HG03135 (cell line): Measurements from ENCODE around the gene KRTAP10-2.
"Not testable (repeated sequence)": the region's sequence is repeated elsewhere in the genome, so short reads cannot be mapped to it uniquely, and the experiment has no call there.

ENCODE experiments used
- ATAC-seq: cut with Tn5 transposase; IDR thresholded peaks from one replicate; pipeline ENCODE4 v1.9.1; 2021; ENCODE audit warnings: mild to moderate bottlenecking, moderate library complexity; ENCODE audit not compliant: unreplicated experiment

Gene KRTAP10-2

DNA sequence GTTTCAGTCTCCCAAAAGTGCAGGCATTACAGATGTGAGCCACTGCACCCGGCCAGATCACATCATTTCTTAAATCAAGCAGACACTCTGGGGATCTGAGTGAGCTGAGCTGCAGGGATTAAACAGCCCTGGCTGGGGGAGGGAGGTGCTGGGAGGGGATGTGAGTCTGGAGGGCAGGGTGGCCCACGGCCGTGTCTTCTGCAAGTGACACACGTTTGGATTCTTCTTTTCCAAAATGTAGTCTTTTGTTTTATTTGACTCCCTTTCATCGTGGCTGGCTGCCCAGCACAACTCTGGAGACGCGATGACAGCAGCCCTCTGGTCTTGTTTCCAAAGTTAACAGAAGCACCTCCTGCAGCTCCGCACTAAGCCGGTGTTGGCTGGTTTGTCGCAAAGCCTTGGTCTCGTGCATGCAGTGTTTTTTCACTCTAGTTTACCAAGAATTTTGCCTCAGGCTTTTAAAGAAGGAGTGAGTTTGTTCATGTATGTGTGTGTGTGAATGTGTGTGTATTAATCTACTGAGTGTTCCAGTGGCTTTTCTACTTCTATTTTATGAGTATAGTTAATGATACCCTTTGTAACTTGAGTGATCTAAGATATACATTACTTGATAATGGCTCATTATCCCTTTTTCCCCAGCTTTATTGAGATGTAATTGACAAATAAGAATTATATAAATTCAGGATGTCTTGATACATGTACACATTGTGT, 31.9 kb upstream of the KRTAP10-2 start:
- no peak for ATAC-seq

DNA sequence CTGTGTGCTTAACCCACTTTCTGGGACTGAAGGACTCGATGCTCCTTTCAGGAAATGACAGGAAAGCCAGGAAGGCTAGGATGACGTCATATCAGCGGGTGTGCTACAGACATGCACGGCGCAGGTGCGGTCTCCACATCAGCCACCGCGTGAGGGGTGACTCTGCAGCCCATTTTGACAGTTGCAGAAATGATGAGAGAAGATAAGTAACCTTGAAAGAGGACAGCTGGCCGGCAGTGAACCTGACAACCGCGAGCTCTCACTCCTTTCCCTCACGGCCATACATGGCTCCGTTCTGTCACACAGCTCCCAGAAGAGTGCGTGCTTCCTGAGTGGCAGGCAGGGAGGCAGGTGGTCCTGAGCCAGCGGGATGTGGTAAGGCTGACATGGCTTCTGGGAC, 30.8 kb upstream of the KRTAP10-2 start:
- ATAC-seq = no peak

DNA sequence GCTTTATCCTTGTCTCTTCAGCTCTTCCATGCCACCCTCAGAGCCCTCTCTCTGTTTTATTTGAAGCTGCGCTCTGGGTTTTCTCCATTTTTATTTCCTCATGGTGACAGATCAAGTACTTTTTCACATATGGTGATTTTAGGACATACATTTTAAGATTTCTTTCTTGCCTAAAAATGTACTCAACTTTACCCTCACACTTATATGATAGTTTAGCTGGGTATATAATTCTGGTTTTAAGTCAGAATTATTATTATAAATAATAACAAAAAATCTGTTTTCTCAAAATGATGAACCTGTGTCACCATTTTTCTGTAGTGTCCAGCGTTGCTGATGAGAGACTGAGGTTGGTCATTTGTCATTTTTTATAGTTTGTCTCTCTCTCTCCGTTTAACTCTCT, 29.9 kb upstream of the KRTAP10-2 start:
- no peak for ATAC-seq

DNA sequence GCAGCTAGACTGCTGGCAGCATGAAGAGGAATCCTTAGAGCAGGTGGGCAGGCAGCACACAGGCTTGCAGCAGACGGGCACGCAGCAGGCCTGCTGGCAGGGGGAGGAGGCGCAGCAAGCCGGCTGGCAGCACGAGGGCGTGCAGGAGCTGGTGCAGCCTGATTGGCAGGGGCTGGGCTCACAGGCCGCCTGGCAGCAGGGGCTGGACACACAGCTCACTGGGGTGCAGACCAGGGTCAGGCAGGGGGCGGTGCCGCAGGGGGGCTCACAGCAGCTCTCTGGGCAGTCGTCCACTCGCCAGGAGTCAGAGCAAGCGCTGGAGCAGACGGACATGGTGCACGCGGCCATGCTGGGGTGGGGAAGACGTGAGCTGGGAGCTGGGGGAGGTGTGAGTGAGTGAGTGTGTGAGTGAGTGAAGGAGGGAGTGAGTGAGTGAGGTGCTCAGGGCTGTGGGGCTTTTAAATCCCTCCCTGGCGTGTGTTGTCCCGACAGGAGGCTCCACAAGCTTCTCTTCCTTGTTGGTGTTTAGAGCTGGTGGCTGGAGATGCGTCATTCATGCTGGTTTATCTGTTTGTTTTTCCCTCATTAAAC, 29.0 kb upstream of the KRTAP10-2 start, which contains the start of gene KRTAP10-5:
KRTAP10-5 (minus strand) TSS at position 374 of the 591 bp plus-strand sequence; CDS start at position 348, 26 bp downstream.
- ATAC-seq = not testable (repeated sequence)

DNA sequence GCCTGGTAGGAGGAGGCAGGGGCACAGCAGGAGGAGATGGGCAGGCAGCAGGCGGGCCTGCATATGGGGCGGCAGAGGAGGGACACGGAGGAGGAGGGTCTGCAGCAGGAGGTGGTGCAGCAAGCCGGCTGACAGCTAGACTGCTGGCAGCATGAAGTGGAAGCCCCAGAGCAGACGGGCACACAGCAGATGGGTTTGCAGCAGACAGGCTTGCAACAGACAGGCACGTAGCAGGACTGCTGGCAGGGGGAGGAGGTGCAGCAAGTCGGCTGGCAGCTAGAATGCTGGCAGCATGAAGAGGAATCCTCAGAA, 28.5 kb upstream of the KRTAP10-2 start:
- no peak for ATAC-seq

DNA sequence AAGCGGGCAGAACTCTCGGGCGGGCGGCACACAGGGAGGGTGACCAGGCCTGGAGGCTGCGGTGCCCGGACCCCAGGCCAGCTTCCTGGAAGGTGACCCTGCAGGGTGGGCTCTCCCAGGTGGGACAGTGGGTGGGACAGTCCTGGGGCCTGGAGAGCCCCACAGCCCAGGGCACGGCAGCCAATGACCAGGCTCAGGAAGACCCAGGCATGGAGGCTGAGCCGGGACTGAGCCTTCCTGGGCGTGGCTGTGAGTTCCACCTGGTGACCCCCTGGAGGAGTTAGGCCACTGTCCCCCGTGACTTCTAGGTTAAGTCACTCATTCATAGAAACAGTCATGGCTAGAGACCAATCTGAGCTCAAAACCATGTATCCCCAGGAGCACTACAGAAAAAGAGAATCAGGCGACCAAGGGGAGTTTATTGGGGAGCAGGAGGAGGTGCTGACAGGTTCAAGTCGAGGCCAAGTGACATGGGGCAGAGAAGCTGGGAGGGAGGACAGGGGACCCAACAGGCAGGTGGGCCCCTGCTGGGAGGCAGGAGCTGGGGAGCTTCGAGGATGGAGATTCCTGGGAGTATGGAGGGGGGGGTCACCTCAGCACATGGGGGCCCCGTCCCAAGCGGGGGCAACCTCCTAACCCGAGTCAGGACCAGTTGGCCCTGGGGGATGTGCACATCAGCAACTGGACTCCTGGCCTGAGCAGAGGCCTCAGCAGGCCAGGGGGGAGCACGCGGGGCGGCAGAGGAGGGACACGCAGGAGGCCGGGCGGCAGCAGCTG, 27.9 kb upstream of the KRTAP10-2 start:
- ATAC-seq = no peak

DNA sequence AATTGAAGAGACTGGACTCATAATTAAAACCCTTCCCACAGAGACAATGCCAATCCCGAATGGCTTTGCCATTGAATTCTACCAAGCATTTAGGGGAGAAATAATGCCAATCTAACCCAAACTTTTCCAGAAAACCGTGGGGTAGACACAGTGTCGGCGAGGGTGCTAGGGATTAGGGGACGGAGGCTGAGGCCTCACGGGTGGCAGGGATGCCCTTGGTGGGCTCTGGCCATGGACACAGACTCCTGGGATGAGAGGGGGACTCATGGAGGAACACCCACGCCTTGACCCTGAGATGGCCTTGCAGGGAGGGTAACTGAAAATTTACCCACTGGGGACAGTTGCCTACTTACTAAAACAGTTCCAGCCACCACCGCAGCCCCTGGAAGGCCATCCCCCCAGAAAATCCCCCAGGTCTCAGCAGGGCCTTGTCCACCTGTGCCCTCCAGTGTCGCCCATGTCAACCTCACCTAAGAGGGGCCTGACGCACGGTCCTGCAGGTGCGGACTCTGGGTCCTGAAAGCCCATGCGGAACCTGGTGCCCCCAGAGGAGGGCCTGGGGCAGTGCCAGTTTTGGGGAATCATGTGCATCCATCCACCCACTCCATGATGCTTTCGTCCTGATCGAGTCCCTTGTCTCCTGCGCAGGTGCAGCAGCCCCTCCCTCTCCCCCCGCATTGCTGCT, 27.2 kb upstream of the KRTAP10-2 start:
- no peak for ATAC-seq

DNA sequence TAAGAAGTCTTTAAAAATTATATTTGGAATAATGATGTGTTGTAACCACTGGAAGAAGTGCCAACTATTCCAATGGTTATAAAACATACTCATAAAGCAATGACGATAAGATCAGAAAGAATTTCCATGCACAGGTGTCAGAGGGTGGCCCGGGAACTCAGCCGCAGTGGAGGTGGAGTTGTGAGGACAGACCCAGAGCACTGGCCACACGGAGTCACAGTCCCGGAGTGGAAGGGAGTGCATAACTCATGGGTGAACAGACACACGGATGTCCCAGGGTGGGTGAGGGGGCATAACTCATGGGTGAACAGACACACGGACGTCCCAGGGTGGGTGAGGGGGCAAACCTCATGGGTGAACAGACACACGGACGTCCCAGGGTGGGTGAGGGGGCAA, 24.7 kb upstream of the KRTAP10-2 start:
- ATAC-seq = no peak

DNA sequence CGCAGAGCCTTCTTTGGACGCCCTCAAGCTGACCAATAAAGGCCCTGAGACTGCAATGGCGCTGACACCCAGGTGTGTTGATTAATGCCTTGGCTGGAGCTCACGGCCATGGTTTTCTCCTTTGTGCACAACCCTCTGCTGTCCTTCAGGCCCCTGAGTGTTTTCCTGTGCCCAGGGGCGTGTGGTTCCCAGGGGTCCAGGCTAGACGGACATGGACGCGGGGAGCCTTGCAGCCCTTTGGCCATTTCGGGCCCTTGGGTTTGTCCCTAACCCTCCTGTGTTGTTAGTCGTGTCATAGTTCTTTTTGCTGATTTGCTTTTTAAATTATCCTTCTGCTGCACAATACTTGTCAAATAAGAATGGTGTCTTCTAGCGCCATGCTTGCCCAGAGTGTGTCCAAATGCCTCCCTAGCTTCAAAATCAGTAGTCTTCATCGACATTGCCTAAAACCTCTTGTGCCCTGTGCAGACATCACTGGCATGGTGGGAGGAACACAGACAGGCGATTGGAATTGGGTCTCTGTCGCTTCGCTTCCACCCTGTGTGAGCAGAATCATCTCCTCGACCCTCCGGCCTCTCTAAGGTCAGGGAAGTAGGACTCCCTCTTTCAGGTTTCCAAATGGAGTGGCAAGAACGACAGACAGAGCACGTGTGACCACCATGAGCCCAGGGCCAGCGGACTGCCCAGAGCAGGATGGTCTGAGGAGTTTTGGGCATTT, 24.2 kb upstream of the KRTAP10-2 start:
- ATAC-seq = no peak

DNA sequence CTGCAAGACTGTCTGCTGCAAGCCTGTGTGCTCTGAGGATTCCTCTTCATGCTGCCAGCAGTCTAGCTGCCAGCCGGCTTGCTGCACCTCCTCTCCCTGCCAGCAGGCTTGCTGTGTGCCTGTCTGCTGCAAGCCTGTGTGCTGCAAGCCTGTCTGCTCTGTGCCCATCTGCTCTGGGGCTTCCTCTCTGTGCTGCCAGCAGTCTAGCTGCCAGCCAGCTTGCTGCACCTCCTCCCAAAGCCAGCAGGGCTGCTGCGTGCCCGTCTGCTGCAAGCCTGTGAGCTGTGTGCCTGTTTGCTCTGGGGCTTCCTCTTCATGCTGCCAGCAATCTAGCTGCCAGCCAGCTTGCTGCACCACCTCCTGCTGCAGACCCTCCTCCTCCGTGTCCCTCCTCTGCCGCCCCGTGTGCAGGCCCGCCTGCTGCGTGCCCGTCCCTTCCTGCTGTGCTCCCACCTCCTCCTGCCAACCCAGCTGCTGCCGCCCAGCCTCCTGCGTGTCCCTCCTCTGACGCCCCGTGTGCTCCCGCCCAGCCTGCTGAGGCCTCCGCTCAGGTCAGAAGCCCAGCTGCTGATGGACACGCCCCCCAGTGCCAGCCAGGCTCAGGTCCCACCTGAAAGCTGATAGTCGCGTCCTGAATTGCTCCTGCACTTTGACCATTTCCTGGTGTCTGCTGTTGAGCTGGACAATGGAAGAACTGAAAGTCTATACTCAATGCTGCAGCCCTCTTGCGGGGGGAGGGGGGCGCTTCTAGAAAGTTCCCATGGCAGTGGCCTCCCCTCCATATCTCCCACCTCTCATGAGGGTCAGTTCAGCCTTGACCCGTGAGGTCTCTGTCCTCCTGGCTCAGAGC, 23.4 kb upstream of the KRTAP10-2 start:
- ATAC-seq = no peak

DNA sequence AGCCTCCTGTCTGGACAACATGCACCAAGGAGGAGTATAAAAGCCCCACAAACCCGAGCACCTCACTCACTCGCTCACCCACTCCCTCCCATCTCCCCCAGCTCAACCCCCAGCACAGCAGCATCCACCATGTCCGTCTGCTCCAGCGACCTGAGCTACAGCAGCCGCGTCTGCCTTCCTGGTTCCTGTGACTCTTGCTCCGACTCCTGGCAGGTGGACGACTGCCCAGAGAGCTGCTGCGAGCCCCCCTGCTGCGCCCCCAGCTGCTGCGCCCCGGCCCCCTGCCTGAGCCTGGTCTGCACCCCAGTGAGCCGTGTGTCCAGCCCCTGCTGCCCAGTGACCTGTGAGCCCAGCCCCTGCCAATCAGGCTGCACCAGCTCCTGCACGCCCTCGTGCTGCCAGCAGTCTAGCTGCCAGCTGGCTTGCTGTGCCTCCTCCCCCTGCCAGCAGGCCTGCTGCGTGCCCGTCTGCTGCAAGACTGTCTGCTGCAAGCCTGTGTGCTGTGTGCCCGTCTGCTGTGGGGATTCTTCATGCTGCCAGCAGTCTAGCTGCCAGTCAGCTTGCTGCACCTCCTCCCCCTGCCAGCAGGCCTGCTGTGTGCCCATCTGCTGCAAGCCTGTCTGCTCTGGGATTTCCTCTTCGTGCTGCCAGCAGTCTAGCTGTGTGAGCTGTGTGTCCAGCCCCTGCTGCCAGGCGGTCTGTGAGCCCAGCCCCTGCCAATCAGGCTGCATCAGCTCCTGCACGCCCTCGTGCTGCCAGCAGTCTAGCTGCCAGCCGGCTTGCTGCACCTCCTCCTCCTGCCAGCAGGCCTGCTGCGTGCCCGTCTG, 22.5 kb upstream of the KRTAP10-2 start, which contains the start of gene KRTAP10-4:
KRTAP10-4 (plus strand) TSS at position 100 of the 827 bp plus-strand sequence; CDS start at position 130, 30 bp downstream.
- ATAC-seq = not testable (repeated sequence)

DNA sequence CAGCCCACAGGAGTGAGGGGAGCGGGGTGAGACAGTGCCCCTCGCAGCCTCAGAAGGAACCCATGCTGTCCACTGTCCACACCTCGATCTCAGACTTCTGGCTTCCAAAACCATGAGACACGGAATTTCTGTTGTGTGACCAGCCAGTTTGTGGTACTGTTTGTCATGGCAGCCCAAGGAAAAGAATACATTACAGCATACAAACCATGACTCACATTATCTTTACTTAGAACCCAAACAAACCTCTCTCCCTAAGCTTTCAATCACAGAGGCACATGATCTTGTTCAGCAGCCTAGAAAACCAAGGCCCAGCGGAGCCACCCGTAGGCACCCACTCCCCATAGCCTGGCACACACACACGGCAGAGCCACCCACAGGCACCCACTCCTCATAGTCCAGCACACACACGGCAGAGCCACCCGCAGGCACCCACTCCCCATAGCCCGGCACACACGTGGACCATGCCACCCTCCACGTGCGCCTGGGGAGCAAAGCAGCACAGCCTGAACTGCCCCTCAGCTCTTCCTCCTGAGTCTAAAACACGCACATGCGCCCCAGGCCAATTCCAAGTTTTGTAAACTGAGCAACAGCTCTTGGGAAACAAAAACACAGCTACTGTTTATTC, 21.8 kb upstream of the KRTAP10-2 start:
- no peak for ATAC-seq

DNA sequence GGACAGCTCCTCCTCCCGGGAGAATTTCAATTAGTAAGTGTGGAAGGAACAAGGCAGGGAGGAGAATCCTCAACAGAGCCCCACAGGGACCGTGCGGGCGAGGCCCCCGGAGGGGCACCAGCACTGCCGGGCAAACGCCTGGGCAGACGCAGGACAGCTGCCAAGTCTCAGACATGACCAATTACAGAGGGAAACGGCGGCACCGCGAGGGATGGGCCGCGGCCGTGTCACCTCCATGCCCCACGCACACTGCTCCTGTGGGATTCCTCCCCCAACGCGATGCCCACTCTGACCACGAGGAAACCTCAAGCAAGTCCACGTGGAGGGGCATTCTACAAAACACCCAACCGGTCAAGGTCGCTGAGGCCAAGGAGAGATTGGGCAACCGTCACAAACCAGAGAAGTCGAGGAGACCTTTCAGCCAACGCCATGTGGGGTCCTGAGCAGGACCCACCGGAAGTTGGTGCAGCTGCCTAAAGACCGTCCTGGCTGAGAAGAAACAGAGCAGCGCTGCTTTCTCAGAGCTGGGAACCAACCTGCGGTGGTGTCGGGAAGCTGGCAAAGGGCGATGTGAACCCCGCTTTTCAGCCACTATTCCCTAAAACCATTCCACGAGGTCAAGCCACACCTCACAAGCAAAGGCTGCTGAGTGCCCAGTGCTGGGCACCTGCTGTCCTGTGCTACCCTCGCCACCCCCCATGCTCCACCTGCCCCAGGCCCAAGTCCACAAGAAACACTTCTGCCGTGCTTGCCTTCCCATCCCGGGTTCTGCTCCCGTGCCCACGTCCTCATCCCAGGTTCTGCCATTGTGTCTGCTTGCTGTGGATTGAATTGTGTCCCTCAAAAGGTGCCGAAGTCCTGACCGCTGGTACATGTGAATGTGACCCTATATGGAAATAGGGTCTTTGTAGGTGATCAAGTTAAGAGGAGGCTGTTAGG, 20.8 kb upstream of the KRTAP10-2 start:
- no peak for ATAC-seq

DNA sequence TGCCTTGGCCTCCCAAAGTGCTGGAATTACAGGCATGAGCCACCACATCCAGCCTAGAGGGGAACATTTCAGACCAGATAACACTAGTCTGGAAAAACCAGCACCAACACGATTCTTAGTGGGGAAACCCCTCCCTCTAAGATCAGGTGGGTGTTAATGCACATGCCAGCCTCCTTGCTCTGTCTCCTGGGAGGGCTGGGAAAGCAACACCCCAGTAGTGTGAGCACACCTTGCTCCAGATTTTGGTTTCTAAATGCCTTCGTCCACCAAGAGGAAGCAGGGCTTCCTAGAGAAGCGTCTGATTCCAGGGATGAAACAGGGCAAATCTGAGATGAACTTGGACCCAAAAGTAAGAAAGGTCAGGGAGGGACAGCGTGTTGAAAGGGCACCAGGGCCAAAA, 20.0 kb upstream of the KRTAP10-2 start:
- ATAC-seq = no peak

DNA sequence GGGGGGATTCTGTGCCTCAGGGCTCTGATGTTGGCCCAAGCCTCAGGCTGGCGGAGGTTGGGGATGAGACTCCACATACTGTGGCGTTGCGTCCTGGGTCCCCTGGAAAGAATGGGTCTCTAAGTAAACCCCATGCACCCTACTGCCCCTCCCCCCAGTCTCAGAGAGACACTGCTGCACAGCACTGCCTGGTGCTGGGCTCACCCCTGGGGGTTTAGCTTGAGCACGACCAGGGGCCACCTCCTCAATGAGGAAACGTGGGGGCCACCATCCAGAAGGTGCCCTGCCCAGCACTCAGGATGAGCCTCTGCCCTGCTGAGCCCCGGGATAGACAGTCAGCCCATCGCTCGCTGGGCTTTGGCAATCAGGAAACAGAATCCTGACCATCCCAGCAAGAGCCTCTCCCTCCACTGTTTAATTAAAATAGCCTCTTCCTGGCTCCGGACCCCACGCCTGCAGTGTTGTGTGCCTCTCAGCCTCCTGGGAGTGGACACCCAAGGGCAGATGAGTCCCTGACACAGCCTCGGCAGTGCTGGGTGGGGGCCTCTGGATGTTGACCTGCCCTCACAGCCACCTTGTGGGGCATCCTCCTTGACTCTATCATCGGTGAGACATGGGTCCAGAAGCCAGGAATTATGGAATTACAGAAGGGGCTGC, 18.7 kb upstream of the KRTAP10-2 start:
- ATAC-seq = no peak

DNA sequence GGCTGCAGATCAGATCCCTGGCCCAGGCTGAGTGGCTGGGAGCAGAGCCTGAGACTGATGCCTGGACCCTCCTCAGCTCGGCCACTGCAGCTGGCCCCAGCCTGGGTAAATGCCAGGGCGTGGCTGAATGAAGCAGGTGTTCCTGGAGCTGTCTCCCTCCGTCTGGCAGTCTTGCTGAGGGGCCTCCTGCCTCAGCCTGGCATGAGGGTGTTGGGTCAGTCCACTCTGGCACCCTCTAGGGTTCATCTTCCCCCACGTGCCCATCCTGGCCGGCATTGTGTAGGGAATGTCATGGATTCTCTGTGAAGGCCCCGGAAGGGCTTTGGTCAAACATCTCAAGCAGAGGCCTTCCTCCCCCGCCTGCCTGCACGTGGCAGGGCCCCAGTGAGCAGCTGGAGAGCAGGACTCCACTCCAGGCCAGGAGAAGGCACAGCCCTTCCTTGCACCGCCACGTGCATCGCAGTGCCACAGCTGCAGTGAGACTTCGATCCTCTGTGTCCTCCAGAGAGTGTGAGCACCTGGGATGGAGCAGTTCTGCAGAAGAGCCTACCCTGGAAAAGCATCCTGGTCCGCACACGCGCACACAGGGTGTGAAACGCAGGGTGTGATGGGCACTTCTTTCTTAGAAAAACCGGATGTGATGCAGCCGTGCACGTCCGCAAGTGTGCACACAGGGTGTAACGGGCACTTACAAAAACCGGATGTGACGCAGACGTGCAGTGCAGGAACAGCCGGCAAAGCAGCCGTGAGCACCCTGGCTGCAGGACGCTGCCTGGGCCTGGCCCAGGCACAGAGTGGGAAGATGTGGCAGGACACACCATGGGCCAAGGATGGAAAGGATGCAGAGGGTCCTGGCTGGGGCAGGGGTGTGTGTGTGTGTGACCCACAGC, 17.6 kb upstream of the KRTAP10-2 start:
- no peak for ATAC-seq
